AG09319 (cell line): ENCODE results near the gene VAC14.

Experiments
- DNase-seq: peaks from one replicate; pipeline ENCODE4 v3.0.0-alpha.2; 2010; ENCODE audit warnings: low read depth; ENCODE audit errors: extremely low read depth
- CTCF ChIP-seq: IDR thresholded peaks from 2 replicates; pipeline ENCODE4 v1.5.1; 2011; ENCODE audit warnings: low read depth, mild to moderate bottlenecking, inconsistent platforms, low read length, moderate library complexity

Gene VAC14

GRCh38 chr16:70758786-70759185, 42.2 kb downstream of the VAC14 start:
- no peak for TF ChIP-seq CTCF
- DNase-seq: no peak

GRCh38 chr16:70757183-70757582, 43.8 kb downstream of the VAC14 start:
- no peak for DNase-seq
- no peak for TF ChIP-seq CTCF

GRCh38 chr16:70756071-70756470, 44.9 kb downstream of the VAC14 start:
- DNase-seq: no peak
- TF ChIP-seq CTCF: no peak

- no peak for TF ChIP-seq CTCF
- no peak for DNase-seq
These were observed 45.9 kb downstream of the VAC14 start for GRCh38 chr16:70754851-70755600.

- no peak for TF ChIP-seq CTCF
- DNase-seq: no peak
These were observed 46.6 kb downstream of the VAC14 start for GRCh38 chr16:70754371-70754770.

- no peak for DNase-seq
- no peak for TF ChIP-seq CTCF
These were observed 47.1 kb downstream of the VAC14 start for GRCh38 chr16:70753694-70754325.

- DNase-seq: no peak
- no peak for TF ChIP-seq CTCF
These were observed 47.7 kb downstream of the VAC14 start for GRCh38 chr16:70753228-70753627.
